Mononuclear cell (primary cell): ENCODE results near the gene BAG5. TPM values are rescaled to one million over a fixed set of nuclear protein-coding genes. Genes with fewer than 3 reads are reported as not detected.
A peak's percentile ranks its signal among the peaks of the same experiment; 100 is the strongest.
"Not testable (repeated sequence)": the region's sequence is repeated elsewhere in the genome, so short reads cannot be mapped to it uniquely, and the experiment has no call there.

Experiments
- H3K27me3 ChIP-seq: 2 replicates; pipeline ENCODE4 v1.6.0; 2011; ENCODE audit warnings: low read length, control low read depth; ENCODE audit not compliant: insufficient read depth
- H3K4me1 ChIP-seq: 2 replicates; pipeline ENCODE4 v1.5.1; 2011; ENCODE audit warnings: mild to moderate bottlenecking, low read length, control low read depth; ENCODE audit not compliant: insufficient read depth
- H3K4me3 ChIP-seq: 2 replicates; pipeline ENCODE4 v1.5.1; 2011; ENCODE audit warnings: mild to moderate bottlenecking, low read length, moderate library complexity
- H3K9me3 ChIP-seq: 2 replicates; pipeline ENCODE4 v1.5.1; 2011; ENCODE audit warnings: low read depth, mild to moderate bottlenecking, control low read depth, low read length
- total RNA-seq: library from RNA; depleted of rRNA; stranded (reverse); fragments of >200 nt; gene quantifications from one replicate; pipeline ENCODE4 v1.2.3, GENCODE V29; 2012

Gene BAG5, protein sequence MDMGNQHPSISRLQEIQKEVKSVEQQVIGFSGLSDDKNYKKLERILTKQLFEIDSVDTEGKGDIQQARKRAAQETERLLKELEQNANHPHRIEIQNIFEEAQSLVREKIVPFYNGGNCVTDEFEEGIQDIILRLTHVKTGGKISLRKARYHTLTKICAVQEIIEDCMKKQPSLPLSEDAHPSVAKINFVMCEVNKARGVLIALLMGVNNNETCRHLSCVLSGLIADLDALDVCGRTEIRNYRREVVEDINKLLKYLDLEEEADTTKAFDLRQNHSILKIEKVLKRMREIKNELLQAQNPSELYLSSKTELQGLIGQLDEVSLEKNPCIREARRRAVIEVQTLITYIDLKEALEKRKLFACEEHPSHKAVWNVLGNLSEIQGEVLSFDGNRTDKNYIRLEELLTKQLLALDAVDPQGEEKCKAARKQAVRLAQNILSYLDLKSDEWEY
- 45.8 TPM for total RNA-seq

- Histone ChIP-seq H3K27me3 (no peaks in the 10 kb centered on the region), H3K9me3 (no peaks in the 10 kb centered on the region), H3K4me3 (peak within 1 kb of the TSS; percentile 90), H3K4me1 (peaks cover 43% of the 10 kb centered on the region)
Measured at GRCh38 chr14:103562429-103563225, at the start of gene BAG5, which contains the start of gene COA8. BAG5 (minus strand) TSS chr14:103562657; CDS start chr14:103561164, 1,493 bp downstream. COA8 (plus strand) TSS chr14:103562960; CDS start chr14:103563002, 42 bp downstream.

DNA sequence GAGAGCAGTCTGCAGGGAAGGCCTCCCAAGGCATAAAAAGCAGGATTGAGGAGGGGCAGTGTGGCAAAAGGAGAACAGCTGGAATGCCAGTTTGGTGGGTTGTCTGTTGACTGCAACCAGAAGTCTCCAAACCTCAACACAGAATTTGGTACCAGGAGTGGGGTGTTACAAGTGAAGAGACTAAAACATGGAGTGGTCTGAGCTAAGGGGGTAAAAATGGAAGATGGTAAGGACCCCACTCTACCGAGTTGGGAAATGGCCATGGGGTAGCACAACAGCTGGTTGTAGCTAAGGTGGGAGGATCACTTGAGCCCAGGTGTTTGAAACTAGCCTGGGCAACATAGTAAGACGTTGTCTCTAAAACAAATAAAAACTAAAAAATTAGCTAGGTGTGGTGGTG, 48.8 kb upstream of the BAG5 start:
- peaks cover 18% of the 10 kb centered on the region for H3K4me1 ChIP-seq
- H3K9me3 ChIP-seq: peaks cover 6% of the 10 kb centered on the region
- peaks cover 4% of the 10 kb centered on the region for H3K27me3 ChIP-seq
- no peak overlapping the region for H3K4me3 ChIP-seq

- not testable (repeated sequence) for H3K4me3 ChIP-seq, H3K9me3 ChIP-seq, H3K27me3 ChIP-seq
- peaks cover 18% of the 10 kb centered on the region for H3K4me1 ChIP-seq
Measured at GRCh38 chr14:103609081-103609480, 46.6 kb upstream of the BAG5 start.

GRCh38 chr14:103607822-103608221, 45.4 kb upstream of the BAG5 start:
- Histone ChIP-seq H3K27me3 (peaks cover 4% of the 10 kb centered on the region), H3K4me1 (peaks cover 18% of the 10 kb centered on the region), H3K9me3 (peaks cover 6% of the 10 kb centered on the region), H3K4me3 (no peak overlapping the region)

- peaks cover 4% of the 10 kb centered on the region for H3K27me3 ChIP-seq
- H3K4me1 ChIP-seq: peaks cover 18% of the 10 kb centered on the region
- peaks cover 6% of the 10 kb centered on the region for H3K9me3 ChIP-seq
- H3K4me3 ChIP-seq: no peak overlapping the region
Measured at GRCh38 chr14:103606963-103607668, 44.7 kb upstream of the BAG5 start.

- Histone ChIP-seq H3K9me3 (no peaks in the 10 kb centered on the region), H3K27me3 (peaks cover 4% of the 10 kb centered on the region), H3K4me1 (peaks cover 18% of the 10 kb centered on the region), H3K4me3 (no peak overlapping the region)
Measured at GRCh38 chr14:103604620-103605019, 42.2 kb upstream of the BAG5 start.

DNA sequence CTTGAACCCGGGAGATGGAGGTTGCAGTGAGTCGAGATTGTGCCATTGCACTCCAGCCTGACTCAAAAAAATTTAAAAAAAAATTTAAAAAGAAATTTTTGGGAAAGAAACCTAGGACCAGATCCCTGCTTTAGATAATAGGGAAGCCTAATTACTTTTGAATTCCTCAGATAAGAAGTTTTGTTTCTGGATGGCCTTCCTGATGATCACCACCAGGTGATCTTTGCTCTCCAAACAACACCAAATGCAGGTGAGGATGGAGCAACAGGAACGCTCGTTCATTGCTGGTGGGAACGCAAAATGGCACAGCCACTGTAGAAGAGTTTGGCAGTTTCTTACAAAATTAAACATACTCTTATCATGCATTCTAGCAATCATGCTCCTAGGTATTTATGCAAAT, 38.0 kb upstream of the BAG5 start:
- H3K27me3 ChIP-seq: no peaks in the 10 kb centered on the region
- no peaks in the 10 kb centered on the region for H3K9me3 ChIP-seq
- H3K4me3 ChIP-seq: no peak overlapping the region
- no peaks in the 10 kb centered on the region for H3K4me1 ChIP-seq

- H3K4me1 ChIP-seq: no peaks in the 10 kb centered on the region
- no peak overlapping the region for H3K4me3 ChIP-seq
- H3K9me3 ChIP-seq: no peaks in the 10 kb centered on the region
- H3K27me3 ChIP-seq: no peaks in the 10 kb centered on the region
Measured at GRCh38 chr14:103597623-103598377, 35.3 kb upstream of the BAG5 start.

- H3K4me1 ChIP-seq: no peaks in the 10 kb centered on the region
- H3K9me3 ChIP-seq: no peaks in the 10 kb centered on the region
- no peaks in the 10 kb centered on the region for H3K27me3 ChIP-seq
- no peak overlapping the region for H3K4me3 ChIP-seq
Measured at GRCh38 chr14:103594265-103594664, 31.8 kb upstream of the BAG5 start.

DNA sequence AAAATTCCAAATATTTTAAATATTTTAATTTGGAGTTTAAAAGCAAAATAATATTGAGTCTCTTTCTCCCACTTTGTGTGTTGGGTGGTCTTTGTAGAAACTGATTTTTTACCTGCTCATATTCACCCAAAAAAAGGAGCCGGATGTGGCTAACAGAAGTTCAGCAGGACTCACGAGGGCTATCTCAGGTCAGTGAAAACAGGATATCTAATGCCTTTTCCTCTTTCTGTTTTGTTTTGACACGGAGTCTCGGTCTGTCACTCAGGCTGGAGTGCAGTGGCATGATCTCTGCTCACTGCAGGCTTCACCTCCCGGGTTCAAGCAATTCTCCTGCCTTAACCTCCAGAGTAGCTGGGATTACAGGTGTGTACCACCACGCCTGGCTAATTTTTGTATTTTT, 31.1 kb upstream of the BAG5 start:
- Histone ChIP-seq H3K27me3 (no peaks in the 10 kb centered on the region), H3K4me1 (no peaks in the 10 kb centered on the region), H3K4me3 (no peak overlapping the region), H3K9me3 (no peaks in the 10 kb centered on the region)

DNA sequence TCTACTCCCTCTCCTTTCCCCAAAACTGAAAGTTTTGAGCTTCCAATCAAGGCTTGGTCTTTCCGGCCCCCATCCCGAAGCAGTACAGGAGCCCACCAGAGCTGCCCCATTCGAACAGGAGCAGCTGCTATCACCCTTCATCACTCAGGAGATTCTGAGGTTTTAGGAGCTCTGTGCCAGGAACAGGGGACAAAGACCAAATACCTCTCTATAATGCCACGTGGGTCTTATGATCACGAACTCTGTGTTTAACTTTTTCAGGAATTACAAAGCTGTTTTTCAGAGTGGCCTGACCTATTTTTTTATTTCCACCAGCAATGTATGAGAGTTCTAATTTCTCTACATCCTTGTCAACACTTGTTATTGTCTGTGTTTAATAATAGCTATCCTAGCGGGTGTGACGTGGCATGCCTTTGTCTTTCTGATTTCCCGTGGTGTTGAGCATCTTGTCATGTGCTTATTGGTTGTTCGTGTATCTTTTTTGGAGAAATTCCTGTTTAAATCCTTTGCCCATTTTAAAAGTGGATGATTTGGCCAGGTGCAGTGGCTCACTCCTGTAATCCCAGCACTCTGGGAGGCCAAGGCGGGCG, 22.0 kb upstream of the BAG5 start:
- Histone ChIP-seq H3K27me3 (no peaks in the 10 kb centered on the region), H3K4me1 (no peaks in the 10 kb centered on the region), H3K4me3 (no peak overlapping the region), H3K9me3 (no peaks in the 10 kb centered on the region)

DNA sequence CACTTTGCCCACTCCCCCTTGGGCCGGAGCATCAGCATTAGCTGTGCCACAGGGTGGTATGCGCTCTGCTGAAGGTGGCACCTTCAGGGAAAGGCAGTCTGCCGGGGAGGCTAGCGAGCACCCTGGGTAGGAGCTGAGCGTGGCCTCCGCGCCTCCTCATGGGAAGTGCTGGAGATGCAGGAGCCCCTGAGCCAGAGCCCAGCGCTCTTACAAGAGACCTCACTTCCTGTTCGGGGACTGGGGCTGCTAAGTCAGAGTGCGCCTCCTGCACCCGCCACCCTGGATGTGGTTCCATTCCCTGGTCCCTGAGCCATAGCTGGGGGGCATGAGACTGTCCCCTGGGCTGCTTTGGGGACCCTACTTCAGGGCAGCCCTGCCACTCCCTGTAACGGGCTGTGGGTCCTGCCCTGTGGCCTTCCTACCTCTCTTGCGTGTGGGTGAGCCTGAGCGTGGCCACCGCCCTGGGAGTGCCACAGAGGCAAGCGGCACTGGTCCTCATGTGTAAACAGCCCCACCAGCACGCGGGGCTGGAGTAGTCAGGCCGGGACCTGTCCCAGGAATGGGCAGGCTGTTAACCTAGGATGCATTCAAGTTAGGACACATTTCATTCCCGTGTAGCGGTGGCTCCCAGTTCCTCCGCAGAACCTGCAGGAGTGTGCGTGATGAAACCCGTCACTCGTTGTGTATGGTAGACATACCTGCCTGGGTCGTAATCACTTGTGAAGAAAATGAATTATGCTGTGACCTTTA, 19.7 kb upstream of the BAG5 start:
- H3K4me1 ChIP-seq: no peaks in the 10 kb centered on the region
- H3K27me3 ChIP-seq: no peaks in the 10 kb centered on the region
- no peak overlapping the region for H3K4me3 ChIP-seq
- no peaks in the 10 kb centered on the region for H3K9me3 ChIP-seq

- no peak overlapping the region for H3K4me3 ChIP-seq
- H3K4me1 ChIP-seq: no peaks in the 10 kb centered on the region
- H3K27me3 ChIP-seq: no peaks in the 10 kb centered on the region
- no peaks in the 10 kb centered on the region for H3K9me3 ChIP-seq
Measured at GRCh38 chr14:103581206-103581605, 18.7 kb upstream of the BAG5 start.
